HT-29 (cell line): Measurements from ENCODE around the gene GATA3. TPM values are rescaled to one million over a fixed set of nuclear protein-coding genes. Genes with fewer than 3 reads are reported as not detected.

Experiments used
- DNase-seq: peaks from one replicate; pipeline ENCODE4 v3.0.0-alpha.2; 2015; ENCODE audit warnings: low spot score
- total RNA-seq: library from RNA; depleted of rRNA; stranded (reverse); fragments of >200 nt; shearing (Covaris generic); gene quantifications from 2 replicates; pipeline ENCODE4 v1.2.3, GENCODE V29; 2014

Gene GATA3
- total RNA-seq, 1 experiment from 2014 or later, result 0.86 TPM

- no peak for DNase-seq
These were observed 45.9 kb downstream of the GATA3 start for GRCh38 chr10:8100366-8100765.

GRCh38 chr10:8102708-8103401 is 48.4 kb downstream of the GATA3 start:
- no peak for DNase-seq

GRCh38 chr10:8103543-8103942 is 49.1 kb downstream of the GATA3 start:
- DNase-seq, result no peak

GRCh38 chr10:8104005-8104404 is 49.5 kb downstream of the GATA3 start:
- DNase-seq, result no peak

- DNase-seq, result no peak
These were observed 50.2 kb downstream of the GATA3 start for GRCh38 chr10:8104721-8105120.

- DNase-seq, result no peak
These were observed 51.4 kb downstream of the GATA3 start for GRCh38 chr10:8105932-8106331.

- no peak for DNase-seq
These were observed 57.9 kb downstream of the GATA3 start for GRCh38 chr10:8112230-8112905.

- DNase-seq, result no peak
These were observed 58.5 kb downstream of the GATA3 start for GRCh38 chr10:8112942-8113442.

- no peak for DNase-seq
These were observed 59.1 kb downstream of the GATA3 start for GRCh38 chr10:8113616-8114015.

GRCh38 chr10:8114741-8115617 is 60.5 kb downstream of the GATA3 start:
- DNase-seq, result no peak

- no peak for DNase-seq
These were observed 61.1 kb downstream of the GATA3 start for GRCh38 chr10:8115618-8115980.

- no peak for DNase-seq
These were observed 62.0 kb downstream of the GATA3 start for GRCh38 chr10:8116474-8116873.

- no peak for DNase-seq
These were observed 62.5 kb downstream of the GATA3 start for GRCh38 chr10:8116926-8117493.

GRCh38 chr10:8121201-8121890 is 66.9 kb downstream of the GATA3 start:
- DNase-seq, result no peak

GRCh38 chr10:8122611-8123369 is 68.3 kb downstream of the GATA3 start:
- DNase-seq, result no peak

GRCh38 chr10:8124436-8124835 is 69.9 kb downstream of the GATA3 start:
- DNase-seq, result no peak
